GM19239 (cell line): ENCODE data around the gene GABRG3.
"Not testable (repeated sequence)": the region's sequence is repeated elsewhere in the genome, so short reads cannot be mapped to it uniquely, and the experiment has no call there.

ENCODE experiments used
- DNase-seq: peaks from one replicate; pipeline ENCODE4 v3.0.0; 2011; ENCODE audit warnings: low spot score; ENCODE audit not compliant: insufficient read length
- FAIRE-seq: peaks from 2 replicates; lab custom pipeline; 2011; peaks lifted over from hg19 to GRCh38; lab: Jason Lieb, UNC

Gene GABRG3

GRCh38 chr15:27165590-27165989 lies 194.6 kb downstream of the GABRG3 start:
- FAIRE-seq (no peak), DNase-seq (no peak)

DNA sequence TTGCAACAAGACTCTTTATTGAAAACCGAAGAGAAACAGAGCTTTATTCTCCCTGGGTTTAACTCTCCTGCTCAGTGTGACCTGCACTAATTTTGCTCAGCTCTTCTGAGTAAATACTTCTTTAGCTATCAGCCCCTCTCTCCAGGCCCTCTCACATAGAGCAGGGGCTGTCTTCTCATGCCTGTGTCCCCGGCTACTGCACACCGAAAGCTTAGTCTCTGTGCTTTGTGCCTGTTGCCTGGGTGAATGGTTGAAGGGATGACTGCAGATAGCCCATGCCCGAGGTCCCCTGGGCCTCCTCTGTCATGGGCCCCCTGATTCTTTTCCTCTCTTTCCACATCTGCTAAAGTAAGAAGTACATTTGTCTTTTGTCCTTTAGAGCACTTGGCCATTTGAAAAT lies 195.9 kb downstream of the GABRG3 start:
- FAIRE-seq (no peak), DNase-seq (no peak)

- FAIRE-seq (no peak), DNase-seq (no peak)
These were observed 196.8 kb downstream of the GABRG3 start for GRCh38 chr15:27167738-27168137.

DNA sequence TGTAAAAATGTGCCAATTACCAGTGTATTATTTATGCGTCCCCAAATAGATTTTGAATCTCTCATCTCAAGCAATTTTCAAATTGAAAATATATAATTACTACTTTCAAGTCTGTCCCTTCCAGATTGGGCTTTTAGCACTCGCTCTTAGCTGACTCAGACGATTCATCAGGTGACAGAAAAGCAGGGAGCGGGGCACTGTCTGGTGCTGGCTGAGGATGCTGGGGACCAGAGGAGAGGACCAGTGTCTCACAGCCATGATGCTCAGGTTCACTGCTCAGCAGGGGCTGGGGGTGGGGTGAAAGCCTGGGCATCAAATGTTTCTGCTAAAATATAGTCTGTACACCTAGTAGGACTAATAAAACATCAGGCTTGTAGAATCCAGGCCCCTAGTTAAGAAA lies 199.9 kb downstream of the GABRG3 start:
- no peak for FAIRE-seq
- DNase-seq: no peak

DNA sequence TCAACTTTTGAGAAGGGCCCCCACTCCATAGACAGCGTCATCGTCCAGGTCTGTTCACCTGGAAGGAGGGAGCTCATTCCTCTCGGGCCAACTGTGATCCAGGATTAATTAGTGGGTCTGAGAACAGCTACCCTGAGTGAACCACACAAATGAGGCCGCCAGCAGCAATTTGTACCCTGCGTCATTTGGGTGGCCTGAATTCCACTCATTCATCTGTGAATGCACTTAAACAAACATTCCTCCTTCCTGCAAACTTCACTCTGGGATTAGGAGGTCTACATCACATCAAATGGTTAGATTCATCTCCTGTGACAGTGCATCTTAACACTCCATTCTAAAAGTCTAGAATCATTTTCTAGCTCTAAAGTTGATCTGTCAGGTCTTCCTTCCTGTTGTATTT lies 201.8 kb downstream of the GABRG3 start:
- FAIRE-seq (no peak), DNase-seq (no peak)

- FAIRE-seq: no peak
- DNase-seq: no peak
These were observed 204.6 kb downstream of the GABRG3 start for GRCh38 chr15:27175472-27176153.

DNA sequence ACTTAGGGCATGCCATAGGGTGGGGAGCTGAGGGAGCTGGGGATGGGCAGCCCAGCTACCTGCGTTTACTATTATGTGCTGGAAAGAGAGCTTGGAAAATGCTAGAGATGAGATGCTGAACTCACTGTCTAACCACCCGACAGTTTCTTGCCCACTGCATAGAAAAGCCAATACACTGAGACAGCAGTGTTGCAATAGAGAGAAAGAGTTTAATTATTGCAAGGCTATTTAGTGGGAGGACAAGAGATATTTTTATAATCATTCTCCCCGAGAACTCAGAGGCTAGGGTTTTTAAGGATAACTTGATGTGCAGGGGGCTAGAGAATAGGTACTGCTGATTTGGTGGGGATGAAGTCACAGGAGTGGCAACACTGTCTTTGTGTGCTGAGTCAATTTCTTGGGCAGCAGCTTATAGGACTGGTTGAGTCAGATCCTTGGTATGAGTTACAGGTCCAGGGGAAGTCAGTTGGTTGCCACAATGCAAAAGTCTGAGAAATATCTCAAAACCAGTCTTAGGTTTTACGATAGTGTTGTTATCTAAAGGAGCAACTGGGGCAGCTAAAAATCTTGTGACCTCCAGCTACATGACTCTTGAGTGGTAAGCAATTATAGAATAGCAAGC lies 205.9 kb downstream of the GABRG3 start:
- DNase-seq (no peak), FAIRE-seq (no peak)

- FAIRE-seq (no peak), DNase-seq (no peak)
These were observed 208.8 kb downstream of the GABRG3 start for GRCh38 chr15:27179789-27180188.

- no peak for DNase-seq
- FAIRE-seq: no peak
These were observed 211.7 kb downstream of the GABRG3 start for GRCh38 chr15:27182561-27183110.

GRCh38 chr15:27183201-27183600 lies 212.2 kb downstream of the GABRG3 start:
- no peak for DNase-seq

DNA sequence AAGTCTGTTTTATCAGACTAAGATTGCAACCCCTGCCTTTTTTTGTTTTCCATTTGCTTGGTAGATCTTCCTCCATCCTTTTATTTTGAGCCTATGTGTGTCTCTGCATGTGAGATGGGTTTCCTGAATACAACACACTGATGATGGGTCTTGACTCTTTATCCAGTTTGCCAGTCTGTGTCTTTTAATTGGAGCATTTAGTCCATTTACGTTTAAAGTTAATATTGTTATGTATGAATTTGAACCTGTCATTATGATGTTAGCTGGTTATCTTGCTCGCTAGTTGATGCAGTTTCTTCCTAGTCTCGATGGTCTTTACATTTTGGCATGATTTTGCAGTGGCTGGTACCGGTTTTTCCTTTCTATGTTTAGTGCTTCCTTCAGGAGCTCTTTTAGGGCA lies 220.5 kb downstream of the GABRG3 start:
- not testable (repeated sequence) for FAIRE-seq, DNase-seq

More at GRCh38 chr15:27183201-27183600, 212.2 kb downstream of the GABRG3 start:
- FAIRE-seq: no peak

DNA sequence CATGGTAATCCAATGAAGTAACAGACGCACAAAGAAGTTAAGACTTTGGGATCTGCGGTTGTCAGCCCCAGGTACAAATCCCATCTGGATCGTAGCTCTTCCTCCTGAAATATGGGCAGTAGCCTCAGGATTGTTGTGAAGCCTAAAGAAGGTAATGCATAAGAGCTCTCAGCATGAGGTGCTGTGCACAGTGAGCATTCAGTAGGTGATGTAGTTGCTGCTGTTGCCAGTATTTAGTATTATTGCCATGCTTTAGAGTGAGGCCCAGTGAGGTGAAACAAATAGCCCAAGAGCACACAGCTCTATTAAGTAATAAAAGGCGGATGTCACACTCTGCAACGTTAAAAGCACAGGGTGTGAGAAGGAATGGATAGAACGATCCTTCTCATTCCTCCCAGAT lies 225.7 kb downstream of the GABRG3 start:
- FAIRE-seq (no peak), DNase-seq (no peak)

DNA sequence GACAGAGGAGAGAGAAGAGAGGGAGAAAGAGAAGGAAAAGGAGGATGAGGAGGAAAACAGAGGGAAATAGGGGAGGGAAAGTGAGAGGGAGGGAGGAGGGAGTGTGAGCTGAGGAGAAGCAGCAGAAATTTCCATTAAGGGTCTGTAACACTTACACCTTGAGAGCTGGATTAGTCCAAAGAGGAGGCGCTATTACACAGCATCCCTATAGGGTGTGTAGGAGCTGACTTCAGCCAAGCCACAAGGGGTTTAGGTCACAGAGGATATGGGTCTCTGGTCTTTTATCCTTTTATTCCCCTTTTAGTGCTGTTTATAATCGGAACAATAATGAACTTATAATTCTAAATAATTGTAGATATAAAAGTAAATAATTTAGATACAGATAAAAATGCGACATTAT lies 230.4 kb downstream of the GABRG3 start:
- no peak for DNase-seq
- FAIRE-seq: no peak

- DNase-seq (no peak), FAIRE-seq (no peak)
These were observed 239.2 kb downstream of the GABRG3 start for GRCh38 chr15:27210176-27210575.

DNA sequence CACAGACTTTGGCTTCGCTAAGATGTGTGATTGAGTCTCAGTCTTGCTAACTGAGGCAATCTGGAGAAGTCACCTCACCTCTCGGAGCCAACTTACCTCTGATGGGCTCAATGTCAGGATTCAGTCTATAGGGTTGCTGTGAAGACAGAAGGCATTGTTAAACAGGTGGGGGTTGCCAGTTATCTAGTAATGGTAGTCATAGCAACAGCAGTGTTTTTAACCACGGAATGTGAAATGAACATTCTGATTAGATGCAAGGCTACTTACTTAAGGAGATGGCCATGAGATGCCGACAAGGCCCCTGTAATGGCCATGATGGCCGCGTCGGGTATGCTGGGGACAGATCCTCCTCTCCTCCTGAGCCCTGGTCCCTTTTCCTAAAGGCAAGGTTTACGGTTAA lies 243.1 kb downstream of the GABRG3 start:
- FAIRE-seq (no peak), DNase-seq (no peak)

- DNase-seq (no peak), FAIRE-seq (no peak)
These were observed 244.0 kb downstream of the GABRG3 start for GRCh38 chr15:27214961-27215360.

GRCh38 chr15:27218426-27218825 lies 247.4 kb downstream of the GABRG3 start:
- DNase-seq (no peak), FAIRE-seq (no peak)

GRCh38 chr15:27219636-27220035 lies 248.7 kb downstream of the GABRG3 start:
- DNase-seq: no peak
- no peak for FAIRE-seq

DNA sequence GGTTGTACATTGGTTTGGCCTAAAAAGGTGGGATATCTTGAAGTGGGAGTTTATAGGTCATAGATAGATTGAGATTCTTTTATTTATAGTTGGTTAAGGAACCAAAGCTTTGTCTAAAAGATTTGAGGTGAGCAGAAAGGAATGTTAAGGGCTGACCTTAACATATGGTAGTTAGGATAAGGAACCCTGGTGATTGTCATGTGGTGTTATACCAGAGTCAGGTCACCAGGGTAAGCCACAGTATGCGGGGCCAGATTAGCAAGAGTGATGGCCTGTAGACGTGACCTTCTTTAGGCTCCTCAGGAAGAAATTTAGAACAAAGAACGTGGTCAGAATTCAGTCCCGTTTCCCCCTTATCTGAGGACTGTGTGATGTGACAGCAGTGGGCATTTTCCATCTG lies 249.2 kb downstream of the GABRG3 start:
- DNase-seq: no peak
- FAIRE-seq: no peak

DNA sequence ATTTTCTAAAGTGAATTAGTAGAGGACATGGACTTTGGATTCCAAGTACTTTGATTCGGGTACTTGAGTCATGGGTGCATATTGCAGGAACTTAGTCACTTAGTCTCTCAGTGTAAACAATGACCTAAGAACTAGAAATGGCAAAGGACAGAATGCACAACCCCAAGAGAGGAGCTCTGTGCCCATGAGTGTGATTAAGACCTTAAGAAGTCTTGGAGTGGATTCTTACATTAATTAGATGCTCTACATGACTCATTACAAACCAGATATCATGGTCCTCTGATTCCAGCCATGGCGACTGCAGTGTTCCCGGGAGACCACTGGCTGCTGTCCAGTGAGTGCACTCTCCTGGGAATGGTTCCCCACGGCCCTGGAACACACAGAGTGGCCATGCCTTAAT lies 251.5 kb downstream of the GABRG3 start:
- DNase-seq (no peak), FAIRE-seq (no peak)

DNA sequence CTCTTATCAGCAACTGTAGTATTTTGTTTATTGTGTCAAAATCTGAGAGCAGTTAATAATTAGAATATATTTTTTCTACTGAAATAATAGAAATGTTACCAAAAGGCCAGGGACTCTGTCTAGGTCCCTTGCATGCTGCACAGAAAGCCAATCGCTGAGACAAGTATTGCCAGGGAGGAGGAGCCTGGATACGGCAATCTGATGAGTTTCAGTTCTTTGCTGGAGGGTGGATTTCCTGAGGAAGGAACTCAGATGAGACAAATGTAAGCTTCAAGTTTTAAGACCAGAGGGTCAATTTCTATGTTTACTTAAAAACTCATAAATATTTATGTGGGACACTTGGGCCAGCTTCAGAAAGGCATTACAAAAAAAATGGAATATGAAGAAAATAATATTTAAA lies 252.2 kb downstream of the GABRG3 start:
- DNase-seq (no peak), FAIRE-seq (no peak)

DNA sequence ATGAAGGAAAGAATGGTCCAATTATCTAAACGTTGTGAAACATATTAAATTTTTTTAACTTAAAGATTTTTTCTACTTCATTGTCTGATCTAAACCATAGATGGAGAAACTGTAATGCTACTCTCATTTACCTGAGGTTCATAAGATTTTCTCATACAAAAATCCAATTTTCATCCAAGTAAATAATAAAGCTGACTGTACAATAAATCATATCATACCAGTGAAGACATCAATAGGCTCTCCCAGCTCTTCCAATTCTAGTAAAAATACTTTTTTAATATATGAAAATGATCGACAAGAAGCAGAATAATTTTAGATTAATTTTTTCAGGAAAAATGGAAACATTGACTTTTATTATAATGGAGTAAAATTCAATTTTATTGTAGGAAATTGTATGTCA lies 260.8 kb downstream of the GABRG3 start:
- FAIRE-seq (no peak), DNase-seq (no peak)
